Measurements from ENCODE around the gene TNFRSF8. TPM values are rescaled to one million over a fixed set of nuclear protein-coding genes. Genes with fewer than 3 reads are reported as not detected.

Gene TNFRSF8
- total RNA-seq, 4 donors from 2014 or later: 0.26 to 2.4 (median 0.85) TPM

- Histone ChIP-seq H3K36me3 (no peaks in the 10 kb centered on the region), H3K9me3 (no peaks in the 10 kb centered on the region), H3K27ac (peak overlapping the region; percentile 79 to 84), H3K4me3 (no peak overlapping the region), H3K27me3 (no peaks in the 10 kb centered on the region), H3K4me1 (peaks cover 5 to 19% of the 10 kb centered on the region in 2 donors)
- TF ChIP-seq, protein P1, sequence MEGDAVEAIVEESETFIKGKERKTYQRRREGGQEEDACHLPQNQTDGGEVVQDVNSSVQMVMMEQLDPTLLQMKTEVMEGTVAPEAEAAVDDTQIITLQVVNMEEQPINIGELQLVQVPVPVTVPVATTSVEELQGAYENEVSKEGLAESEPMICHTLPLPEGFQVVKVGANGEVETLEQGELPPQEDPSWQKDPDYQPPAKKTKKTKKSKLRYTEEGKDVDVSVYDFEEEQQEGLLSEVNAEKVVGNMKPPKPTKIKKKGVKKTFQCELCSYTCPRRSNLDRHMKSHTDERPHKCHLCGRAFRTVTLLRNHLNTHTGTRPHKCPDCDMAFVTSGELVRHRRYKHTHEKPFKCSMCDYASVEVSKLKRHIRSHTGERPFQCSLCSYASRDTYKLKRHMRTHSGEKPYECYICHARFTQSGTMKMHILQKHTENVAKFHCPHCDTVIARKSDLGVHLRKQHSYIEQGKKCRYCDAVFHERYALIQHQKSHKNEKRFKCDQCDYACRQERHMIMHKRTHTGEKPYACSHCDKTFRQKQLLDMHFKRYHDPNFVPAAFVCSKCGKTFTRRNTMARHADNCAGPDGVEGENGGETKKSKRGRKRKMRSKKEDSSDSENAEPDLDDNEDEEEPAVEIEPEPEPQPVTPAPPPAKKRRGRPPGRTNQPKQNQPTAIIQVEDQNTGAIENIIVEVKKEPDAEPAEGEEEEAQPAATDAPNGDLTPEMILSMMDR (IDR thresholded peaks at IDR 0.05): no peak
- no peak for TF ChIP-seq POLR2A (IDR thresholded peaks at IDR 0.05)
- intact Hi-C loops (cut with DNase I; ENCODE audit: low total_unique reads): no loop called here
- peak; percentile 78 to 84 for DNase-seq
Measured at GRCh38 chr1:12052008-12052573, 11.0 kb upstream of the TNFRSF8 start.

- H3K4me3 ChIP-seq: no peak overlapping the region
- H3K27ac ChIP-seq: peak overlapping the region; percentile 79 to 84
- H3K27me3 ChIP-seq: no peaks in the 10 kb centered on the region
- intact Hi-C loops (cut with DNase I; ENCODE audit: low total_unique reads): no loop called here
- H3K36me3 ChIP-seq: no peaks in the 10 kb centered on the region
- DNase-seq: peak; percentile 37 to 51
- TF ChIP-seq, protein P1 (IDR thresholded peaks at IDR 0.05): peak in 1 of 4 experiments; percentile 12
- no peak for TF ChIP-seq POLR2A (IDR thresholded peaks at IDR 0.05)
- H3K4me1 ChIP-seq: peaks cover 5 to 19% of the 10 kb centered on the region in 2 donors
- H3K9me3 ChIP-seq: no peaks in the 10 kb centered on the region
Measured at GRCh38 chr1:12052997-12053686, 10.0 kb upstream of the TNFRSF8 start.

DNA sequence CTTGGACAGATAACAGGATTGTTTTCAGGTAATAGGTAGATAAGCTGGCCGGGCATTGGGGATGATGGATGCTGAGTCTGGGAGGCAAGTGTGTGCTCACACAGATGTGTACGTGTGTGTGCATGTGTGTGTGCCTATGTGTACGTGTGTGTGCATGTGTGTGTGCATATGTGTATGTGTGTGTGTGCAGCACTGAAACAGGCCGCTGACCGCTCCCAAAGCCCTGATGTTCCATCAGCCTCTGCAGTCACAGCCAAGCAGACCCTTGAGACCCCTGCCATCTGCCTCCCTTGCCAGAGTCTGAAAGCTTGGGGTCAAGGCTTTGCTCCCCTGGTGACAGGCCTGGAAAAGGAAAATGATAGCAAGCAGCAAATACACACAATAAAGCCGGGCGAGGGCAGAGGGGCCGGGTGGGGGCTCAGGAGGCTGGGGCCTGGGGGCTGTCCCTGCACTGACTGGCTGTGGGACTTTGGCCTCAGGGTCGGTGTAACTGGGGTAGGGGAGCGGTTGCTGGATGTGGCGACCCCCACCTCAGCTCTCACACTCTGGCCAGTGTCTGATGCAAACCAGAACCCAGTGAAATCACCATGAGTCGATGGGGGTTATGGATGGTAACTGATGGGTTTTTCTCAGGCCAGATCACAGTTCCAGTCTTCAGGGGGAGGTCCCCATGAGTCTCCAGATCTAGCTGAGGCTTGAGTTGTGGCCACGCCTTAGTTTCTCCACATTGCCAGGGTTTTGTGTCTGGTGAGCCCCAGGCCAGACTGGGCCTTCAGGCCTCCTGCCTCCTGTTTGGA lies 9.2 kb upstream of the TNFRSF8 start:
- no peaks in the 10 kb centered on the region for H3K36me3 ChIP-seq
- H3K27me3 ChIP-seq: no peaks in the 10 kb centered on the region
- H3K4me3 ChIP-seq: no peak overlapping the region
- intact Hi-C loops (cut with DNase I; ENCODE audit: low total_unique reads): no loop called here
- TF ChIP-seq POLR2A (IDR thresholded peaks at IDR 0.05): no peak
- H3K4me1 ChIP-seq: peaks cover 5 to 19% of the 10 kb centered on the region in 2 donors
- DNase-seq: no peak
- peak overlapping the region in 1 of 2 donors; percentile 79 for H3K27ac ChIP-seq
- no peaks in the 10 kb centered on the region for H3K9me3 ChIP-seq

DNA sequence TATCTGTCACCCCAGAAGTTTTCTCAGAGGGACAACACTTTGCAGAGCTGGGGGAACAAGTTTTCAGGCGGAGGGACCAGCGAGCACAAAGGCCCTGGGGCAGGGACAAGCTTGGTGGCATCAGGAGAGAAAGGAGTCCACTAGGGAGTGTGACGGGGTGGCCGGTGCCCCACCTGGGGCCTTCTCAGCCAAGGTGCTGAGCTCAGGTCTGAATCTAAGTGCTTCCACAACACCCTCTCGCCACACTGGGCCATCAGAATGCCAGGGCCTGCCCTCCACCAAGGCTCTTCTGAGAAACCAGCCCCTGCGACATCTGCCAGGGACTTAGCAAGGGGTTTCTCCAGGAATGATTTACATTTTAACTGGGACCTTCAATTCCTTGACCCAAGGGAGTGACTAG lies 7.8 kb upstream of the TNFRSF8 start:
- Histone ChIP-seq H3K9me3 (no peaks in the 10 kb centered on the region), H3K4me1 (peaks cover 5 to 19% of the 10 kb centered on the region in 2 donors), H3K4me3 (no peak overlapping the region), H3K27ac (no peak overlapping the region), H3K36me3 (no peaks in the 10 kb centered on the region), H3K27me3 (no peaks in the 10 kb centered on the region)
- DNase-seq: no peak
- intact Hi-C loops (cut with DNase I; ENCODE audit: low total_unique reads): no loop called here
- no peak for TF ChIP-seq POLR2A (IDR thresholded peaks at IDR 0.05)

DNA sequence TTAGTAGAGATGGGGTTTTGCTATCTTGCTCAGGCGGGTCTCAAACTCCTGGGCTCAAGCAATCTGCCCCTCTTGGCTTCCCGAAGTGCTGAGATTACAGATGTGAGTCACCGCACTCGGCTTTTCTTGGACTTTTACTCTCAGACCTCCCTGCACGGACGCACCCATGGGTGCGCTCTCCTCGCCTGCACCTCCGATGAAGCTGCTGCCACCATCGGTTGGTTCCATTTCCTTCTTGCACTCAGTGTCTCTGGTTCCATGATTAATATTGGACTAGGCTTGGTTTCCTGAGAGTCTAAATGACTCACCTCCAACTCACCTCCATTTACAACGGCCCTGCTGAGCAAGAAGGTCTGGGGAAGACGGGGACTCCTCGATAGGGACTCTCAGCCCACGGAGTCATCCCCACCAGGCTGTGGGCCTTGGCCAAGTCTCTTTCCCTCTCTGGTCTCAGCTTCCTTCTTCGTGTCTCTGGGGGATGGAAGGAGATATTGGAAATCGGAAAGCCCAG lies 6.7 kb upstream of the TNFRSF8 start:
- TF ChIP-seq, protein P1 (IDR thresholded peaks at IDR 0.05): no peak
- TF ChIP-seq POLR2A (IDR thresholded peaks at IDR 0.05): no peak
- Histone ChIP-seq H3K27me3 (no peaks in the 10 kb centered on the region), H3K4me1 (peaks cover 5 to 19% of the 10 kb centered on the region in 2 donors), H3K4me3 (no peak overlapping the region), H3K9me3 (no peaks in the 10 kb centered on the region), H3K27ac (no peak overlapping the region), H3K36me3 (no peaks in the 10 kb centered on the region)
- intact Hi-C loops (cut with DNase I; ENCODE audit: low total_unique reads): no loop called here
- DNase-seq: no peak
